GM12801 (cell line): ENCODE results near the gene TMEM215.

ENCODE experiments used
- TF ChIP-seq, protein P1 (sequence below): IDR thresholded peaks from one replicate; pipeline ENCODE4 v1.5.1; 2011; ENCODE audit warnings: control low read depth; ENCODE audit not compliant: insufficient read length; ENCODE audit errors: extremely low read depth

TMEM215 gene, protein sequence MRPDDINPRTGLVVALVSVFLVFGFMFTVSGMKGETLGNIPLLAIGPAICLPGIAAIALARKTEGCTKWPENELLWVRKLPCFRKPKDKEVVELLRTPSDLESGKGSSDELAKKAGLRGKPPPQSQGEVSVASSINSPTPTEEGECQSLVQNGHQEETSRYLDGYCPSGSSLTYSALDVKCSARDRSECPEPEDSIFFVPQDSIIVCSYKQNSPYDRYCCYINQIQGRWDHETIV

DNA sequence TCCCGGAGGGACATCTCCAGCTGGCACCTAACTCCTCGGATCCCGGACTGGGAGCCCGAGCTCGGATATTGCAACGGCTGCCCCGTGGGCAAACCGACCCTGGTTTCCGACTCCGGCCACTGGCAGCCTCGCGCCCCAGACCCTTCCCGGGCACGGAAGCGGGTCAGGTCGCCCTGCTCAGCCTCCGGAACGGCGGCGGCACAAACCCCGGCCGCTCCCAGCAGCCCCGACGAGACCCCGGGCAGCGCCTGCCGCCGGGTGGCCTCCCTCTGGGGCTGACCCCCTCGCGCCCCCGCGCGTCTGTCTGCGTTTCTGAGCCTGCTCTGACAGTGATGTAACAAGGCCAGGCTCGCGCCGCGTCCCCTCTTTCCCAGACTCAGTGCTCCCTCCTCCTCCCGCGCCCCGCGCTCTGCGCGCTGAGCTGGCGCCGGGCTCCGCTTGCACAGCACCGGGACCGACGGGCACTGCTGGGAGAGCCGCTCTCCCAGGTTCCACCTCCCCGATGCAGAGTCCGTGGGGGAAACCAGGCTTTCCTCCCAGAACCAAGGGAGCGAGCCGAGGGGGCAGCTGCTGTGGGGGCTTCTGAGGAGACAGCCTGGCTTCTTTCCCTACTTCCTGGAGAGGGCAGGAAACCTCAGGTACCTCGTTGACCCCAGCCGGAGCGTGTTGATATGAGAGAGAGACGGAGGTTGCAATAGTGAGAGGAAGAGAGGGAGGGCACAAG, at the start of gene TMEM215:
TSS of gene TMEM215 (plus strand) at position 373 of the 724 bp plus-strand sequence. CDS start 644 bp downstream, outside the sequence.
- TF ChIP-seq, protein P1, sequence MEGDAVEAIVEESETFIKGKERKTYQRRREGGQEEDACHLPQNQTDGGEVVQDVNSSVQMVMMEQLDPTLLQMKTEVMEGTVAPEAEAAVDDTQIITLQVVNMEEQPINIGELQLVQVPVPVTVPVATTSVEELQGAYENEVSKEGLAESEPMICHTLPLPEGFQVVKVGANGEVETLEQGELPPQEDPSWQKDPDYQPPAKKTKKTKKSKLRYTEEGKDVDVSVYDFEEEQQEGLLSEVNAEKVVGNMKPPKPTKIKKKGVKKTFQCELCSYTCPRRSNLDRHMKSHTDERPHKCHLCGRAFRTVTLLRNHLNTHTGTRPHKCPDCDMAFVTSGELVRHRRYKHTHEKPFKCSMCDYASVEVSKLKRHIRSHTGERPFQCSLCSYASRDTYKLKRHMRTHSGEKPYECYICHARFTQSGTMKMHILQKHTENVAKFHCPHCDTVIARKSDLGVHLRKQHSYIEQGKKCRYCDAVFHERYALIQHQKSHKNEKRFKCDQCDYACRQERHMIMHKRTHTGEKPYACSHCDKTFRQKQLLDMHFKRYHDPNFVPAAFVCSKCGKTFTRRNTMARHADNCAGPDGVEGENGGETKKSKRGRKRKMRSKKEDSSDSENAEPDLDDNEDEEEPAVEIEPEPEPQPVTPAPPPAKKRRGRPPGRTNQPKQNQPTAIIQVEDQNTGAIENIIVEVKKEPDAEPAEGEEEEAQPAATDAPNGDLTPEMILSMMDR: no peak

GRCh38 chr9:32735476-32735875, 47.9 kb upstream of the TMEM215 start:
- TF ChIP-seq, protein P1: no peak

DNA sequence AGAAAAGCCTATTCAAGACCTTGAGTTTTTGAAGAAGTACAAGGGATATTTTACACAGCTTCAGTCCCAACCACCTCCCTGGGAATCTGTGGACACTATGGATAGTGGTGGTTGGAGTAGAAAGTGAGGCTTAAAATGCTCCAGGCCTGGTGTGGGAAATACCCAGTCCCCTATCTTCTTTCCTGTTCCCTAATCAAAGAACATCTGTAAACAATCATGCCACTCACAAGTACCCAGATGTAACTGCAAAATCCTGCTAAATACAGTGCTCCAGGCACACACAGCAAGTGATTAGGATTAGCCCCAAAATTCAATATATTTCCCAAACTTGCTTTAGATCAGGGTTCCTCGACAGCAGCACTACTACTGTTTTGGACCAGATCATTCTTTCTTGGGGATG, 46.0 kb upstream of the TMEM215 start:
- TF ChIP-seq, protein P1: no peak

GRCh38 chr9:32738501-32739172, 44.7 kb upstream of the TMEM215 start:
- TF ChIP-seq, protein P1: no peak

DNA sequence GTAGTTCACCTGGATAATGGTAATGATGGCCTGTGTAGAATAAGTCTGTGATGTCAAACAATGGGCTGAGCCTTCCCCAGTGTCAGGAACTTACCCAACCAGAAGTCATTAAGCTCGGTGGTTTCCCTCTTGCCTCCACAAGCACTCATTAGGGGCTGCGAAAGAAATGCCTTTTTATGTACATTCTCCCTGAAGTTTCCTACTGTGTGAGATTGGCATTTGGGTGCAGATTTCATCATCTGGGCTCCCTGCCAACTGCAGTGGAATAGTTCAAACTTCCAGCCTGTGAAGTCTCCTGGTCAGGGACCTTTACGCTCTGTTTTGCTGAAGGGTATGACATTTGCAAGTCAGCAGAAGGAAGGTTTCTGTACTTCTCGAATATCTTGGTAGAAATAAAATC, 41.6 kb upstream of the TMEM215 start:
- TF ChIP-seq, protein P1: no peak

- TF ChIP-seq, protein P1: no peak
These were observed 41.0 kb upstream of the TMEM215 start for GRCh38 chr9:32742296-32742695.

DNA sequence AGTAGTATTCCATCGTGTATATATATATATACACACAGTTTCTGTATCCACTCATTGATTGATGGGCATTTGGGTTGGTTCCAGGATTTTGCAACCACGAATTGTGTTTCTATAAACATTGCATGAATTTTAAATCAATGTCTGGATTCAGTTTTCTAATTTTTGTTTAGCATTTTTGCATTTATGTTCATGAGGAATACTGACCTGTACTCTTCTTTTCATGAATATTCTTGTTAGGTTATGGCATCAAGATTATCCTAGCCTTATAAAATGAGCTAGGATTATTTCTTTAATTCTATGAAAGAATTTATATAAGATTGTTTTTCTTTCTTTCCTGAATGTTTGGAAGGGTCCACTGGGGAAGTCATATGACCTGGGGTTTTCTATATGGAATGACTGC, 35.3 kb upstream of the TMEM215 start:
- TF ChIP-seq, protein P1: no peak
